Progenitor cell of endocrine pancreas (in vitro differentiated cells): ENCODE results near the gene ADD3. TPM values are rescaled to one million over a fixed set of nuclear protein-coding genes. Genes with fewer than 3 reads are reported as not detected.
A peak's percentile ranks its signal among the peaks of the same experiment; 100 is the strongest.

Experiments used
- DNase-seq: peaks from one replicate; pipeline ENCODE4 v3.0.0; 2021; ENCODE audit warnings: low spot score; ENCODE audit not compliant: unreplicated experiment
- H3K27ac Mint-ChIP-seq: 2 replicates; pipeline ENCODE4 v1.8.0; 2021; ENCODE audit warnings: mild to moderate bottlenecking, moderate library complexity, mixed read lengths
- H3K27me3 Mint-ChIP-seq: 2 replicates; pipeline ENCODE4 v1.8.0; 2021; ENCODE audit warnings: mixed read lengths
- H3K36me3 Mint-ChIP-seq: 2 replicates; pipeline ENCODE4 v1.8.0; 2022; ENCODE audit warnings: mixed read lengths; ENCODE audit not compliant: insufficient read depth
- H3K4me1 Mint-ChIP-seq: 2 replicates; pipeline ENCODE4 v1.8.0; 2021; ENCODE audit warnings: low read depth, mixed read lengths
- H3K4me3 Mint-ChIP-seq: 2 replicates; pipeline ENCODE4 v1.8.0; 2021; ENCODE audit warnings: low read depth, mild to moderate bottlenecking, moderate library complexity, mixed read lengths
- H3K9me3 Mint-ChIP-seq: 2 replicates; pipeline ENCODE4 v1.8.0; 2021; ENCODE audit warnings: low read depth, mixed read lengths
- total RNA-seq: library from RNA; stranded (reverse); gene quantifications from 2 replicates; pipeline ENCODE4 v1.2.1, GENCODE V29; 2021
- TF ChIP-seq, protein P1 (sequence below): fragments of 200-600 bp; sonication (generic); IDR thresholded peaks from one replicate; pipeline ENCODE4 v1.5.0; 2021; ENCODE audit warnings: antibody characterized with exemption, mild to moderate bottlenecking; ENCODE audit not compliant: unreplicated experiment

The ADD3 gene
- total RNA-seq, 1 donor from 2014 or later: 111 TPM

DNA sequence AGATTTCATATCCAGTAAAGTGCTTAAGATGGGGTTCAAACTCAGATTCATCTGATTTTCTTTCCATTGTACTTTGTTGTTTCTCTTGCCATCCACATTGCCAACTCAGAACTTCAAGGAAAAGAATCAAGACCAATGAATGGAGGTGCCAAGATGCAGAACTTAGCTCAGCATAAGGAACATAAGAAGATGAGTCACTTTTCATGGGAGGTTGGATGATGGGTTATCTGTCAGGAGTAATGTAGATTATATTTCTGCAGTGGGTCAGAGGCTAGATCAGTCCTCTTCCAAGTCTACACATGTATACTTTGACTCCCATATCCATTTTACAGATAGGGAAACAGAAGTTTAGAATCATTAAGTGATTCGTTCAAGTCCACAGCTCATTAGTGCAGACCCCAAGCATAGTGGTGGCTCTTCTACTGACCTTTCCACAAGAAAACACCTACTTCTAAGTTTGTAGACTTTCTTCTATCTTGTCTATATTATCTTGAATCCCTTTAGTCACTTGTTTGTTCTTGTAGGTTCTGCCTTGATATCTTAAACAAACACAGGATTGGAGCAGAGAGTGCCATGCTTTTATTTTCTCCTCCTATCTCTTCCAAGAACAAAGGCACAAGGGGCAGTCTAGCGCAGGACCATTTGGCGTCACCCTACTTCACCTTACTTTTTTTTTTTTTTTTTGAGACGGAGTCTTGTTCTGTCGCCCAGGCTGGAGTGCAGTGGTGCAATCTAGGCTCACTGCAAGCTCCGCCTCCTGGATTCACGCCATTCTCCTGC lies 14.0 kb upstream of the ADD3 start:
- Mint-ChIP-seq H3K9me3 (peaks cover 4% of the 10 kb centered on the region), H3K27ac (peak overlapping the region; percentile 50), H3K27me3 (no peaks in the 10 kb centered on the region), H3K4me3 (no peak overlapping the region), H3K36me3 (no peaks in the 10 kb centered on the region), H3K4me1 (peaks cover 48% of the 10 kb centered on the region)
- no peak for DNase-seq
- TF ChIP-seq, protein P1, sequence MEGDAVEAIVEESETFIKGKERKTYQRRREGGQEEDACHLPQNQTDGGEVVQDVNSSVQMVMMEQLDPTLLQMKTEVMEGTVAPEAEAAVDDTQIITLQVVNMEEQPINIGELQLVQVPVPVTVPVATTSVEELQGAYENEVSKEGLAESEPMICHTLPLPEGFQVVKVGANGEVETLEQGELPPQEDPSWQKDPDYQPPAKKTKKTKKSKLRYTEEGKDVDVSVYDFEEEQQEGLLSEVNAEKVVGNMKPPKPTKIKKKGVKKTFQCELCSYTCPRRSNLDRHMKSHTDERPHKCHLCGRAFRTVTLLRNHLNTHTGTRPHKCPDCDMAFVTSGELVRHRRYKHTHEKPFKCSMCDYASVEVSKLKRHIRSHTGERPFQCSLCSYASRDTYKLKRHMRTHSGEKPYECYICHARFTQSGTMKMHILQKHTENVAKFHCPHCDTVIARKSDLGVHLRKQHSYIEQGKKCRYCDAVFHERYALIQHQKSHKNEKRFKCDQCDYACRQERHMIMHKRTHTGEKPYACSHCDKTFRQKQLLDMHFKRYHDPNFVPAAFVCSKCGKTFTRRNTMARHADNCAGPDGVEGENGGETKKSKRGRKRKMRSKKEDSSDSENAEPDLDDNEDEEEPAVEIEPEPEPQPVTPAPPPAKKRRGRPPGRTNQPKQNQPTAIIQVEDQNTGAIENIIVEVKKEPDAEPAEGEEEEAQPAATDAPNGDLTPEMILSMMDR: no peak

DNA sequence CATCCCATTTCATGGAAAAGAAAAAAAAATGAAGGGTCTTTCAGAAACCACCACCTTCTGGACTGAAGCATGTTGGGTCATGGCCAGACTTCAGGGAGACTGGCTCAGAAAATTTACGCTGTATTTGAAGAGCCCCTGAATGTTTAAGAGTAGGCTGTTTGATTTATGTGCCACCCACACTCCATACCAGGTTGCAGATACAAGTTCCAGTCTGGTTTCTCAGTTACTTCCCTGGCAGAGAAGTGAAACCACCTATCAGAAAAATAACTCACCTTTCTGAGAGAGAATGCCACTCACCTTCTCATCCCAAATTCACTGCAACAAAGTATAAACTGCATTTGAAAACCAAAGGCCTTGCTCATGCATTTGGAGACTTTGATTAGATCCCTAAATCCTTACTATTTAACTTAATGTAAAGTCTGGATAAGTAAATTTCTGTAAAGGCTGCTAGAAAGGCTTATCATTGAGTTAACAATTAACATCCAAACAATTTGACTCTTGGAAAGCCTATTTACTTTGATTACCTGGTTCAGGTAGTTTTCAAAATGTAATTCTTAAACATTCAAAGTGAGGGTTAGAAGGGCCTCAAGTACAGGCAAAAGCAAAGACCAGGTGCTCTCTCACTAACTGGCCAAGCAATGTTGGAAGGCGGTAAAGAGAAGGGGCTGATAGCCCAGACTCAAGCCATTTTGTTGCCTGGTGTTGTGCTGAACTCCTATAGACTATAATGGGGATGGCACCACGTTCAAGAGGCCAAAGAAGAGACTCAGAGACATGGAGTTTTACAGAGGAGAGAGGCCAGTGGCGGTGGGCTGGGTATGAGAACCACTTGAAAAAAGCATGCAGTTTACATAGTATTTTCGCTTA lies 12.8 kb upstream of the ADD3 start:
- no peaks in the 10 kb centered on the region for H3K27me3 Mint-ChIP-seq
- H3K4me1 Mint-ChIP-seq: peaks cover 55% of the 10 kb centered on the region
- H3K27ac Mint-ChIP-seq: peak overlapping the region; percentile 91
- TF ChIP-seq, protein P1: no peak
- H3K4me3 Mint-ChIP-seq: peak overlapping the region; percentile 29
- DNase-seq: no peak
- H3K9me3 Mint-ChIP-seq: peaks cover 4% of the 10 kb centered on the region
- no peaks in the 10 kb centered on the region for H3K36me3 Mint-ChIP-seq

DNA sequence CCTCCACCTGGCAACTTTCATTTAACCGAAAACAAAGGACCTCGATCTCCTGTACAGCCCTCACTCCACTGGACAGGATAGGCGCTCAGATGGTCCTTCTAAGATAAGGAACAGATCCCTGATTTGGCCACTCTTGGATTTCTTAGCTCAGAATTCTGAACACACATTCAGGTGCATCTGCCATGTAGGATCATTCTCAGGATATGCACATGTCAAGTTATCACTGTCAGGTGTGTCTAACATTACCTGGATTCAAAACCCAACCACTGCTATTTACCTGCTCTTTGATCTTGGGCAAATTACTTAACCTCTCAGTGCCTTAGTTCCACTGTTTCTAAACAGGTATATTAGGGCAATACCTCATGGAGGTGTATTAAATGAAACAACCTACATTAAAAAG lies 12.2 kb upstream of the ADD3 start:
- H3K4me3 Mint-ChIP-seq: no peak overlapping the region
- H3K36me3 Mint-ChIP-seq: no peaks in the 10 kb centered on the region
- DNase-seq: no peak
- TF ChIP-seq, protein P1: no peak
- peaks cover 4% of the 10 kb centered on the region for H3K9me3 Mint-ChIP-seq
- peaks cover 55% of the 10 kb centered on the region for H3K4me1 Mint-ChIP-seq
- H3K27me3 Mint-ChIP-seq: no peaks in the 10 kb centered on the region
- no peak overlapping the region for H3K27ac Mint-ChIP-seq

DNA sequence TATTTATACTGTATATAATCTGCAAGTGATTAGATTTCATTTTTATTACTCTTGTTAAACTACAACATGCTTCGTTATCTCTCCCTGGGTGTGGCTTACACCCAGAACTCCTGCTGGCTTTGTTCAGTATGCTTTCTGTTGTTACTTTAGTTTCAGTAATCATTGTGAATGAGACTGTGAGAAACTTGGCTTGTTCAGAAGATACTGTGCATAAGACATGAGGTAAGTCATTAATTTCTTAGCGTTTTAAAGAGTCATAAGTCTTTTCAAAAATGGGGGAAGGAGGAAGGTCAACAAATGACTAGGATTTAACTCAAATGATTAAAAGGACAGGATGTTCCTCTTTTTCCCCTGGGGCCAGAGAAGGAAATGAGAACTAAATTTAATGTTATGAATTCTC lies 11.6 kb upstream of the ADD3 start:
- DNase-seq: no peak
- no peaks in the 10 kb centered on the region for H3K27me3 Mint-ChIP-seq
- no peaks in the 10 kb centered on the region for H3K36me3 Mint-ChIP-seq
- H3K9me3 Mint-ChIP-seq: peaks cover 4% of the 10 kb centered on the region
- TF ChIP-seq, protein P1: no peak
- H3K4me1 Mint-ChIP-seq: peaks cover 55% of the 10 kb centered on the region
- no peak overlapping the region for H3K4me3 Mint-ChIP-seq
- H3K27ac Mint-ChIP-seq: peak overlapping the region; percentile 78

DNA sequence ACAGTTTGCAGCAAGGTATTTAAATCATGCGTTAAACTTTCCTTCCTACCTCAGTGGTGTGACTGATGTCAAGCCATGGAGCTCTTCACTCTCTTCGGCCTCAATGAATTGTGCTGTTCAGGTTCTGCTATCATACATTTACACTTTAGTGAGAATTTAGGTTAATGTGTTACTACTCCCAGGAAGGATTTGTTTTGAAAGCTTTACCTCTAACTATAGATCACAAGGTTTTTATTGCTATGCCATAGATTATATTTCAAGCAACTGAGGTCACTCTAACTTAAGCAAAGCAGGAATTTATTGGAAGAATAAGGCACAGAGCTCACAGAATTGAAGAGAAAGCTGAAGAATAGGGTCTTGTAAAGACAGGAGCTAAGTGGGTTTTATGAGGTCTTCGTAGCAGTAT lies 11.0 kb upstream of the ADD3 start:
- H3K4me3 Mint-ChIP-seq: peak overlapping the region; percentile 1
- DNase-seq: no peak
- peaks cover 4% of the 10 kb centered on the region for H3K9me3 Mint-ChIP-seq
- H3K27ac Mint-ChIP-seq: peak overlapping the region; percentile 31
- H3K27me3 Mint-ChIP-seq: no peaks in the 10 kb centered on the region
- H3K36me3 Mint-ChIP-seq: no peaks in the 10 kb centered on the region
- TF ChIP-seq, protein P1: no peak
- H3K4me1 Mint-ChIP-seq: peaks cover 55% of the 10 kb centered on the region
